Fibroblast of lung (primary cell): ENCODE measurements around the gene CDS2. TPM values are rescaled to one million over a fixed set of nuclear protein-coding genes. Genes with fewer than 3 reads are reported as not detected.

Experiments used
- DNase-seq, 2 donors: peaks; one replicate each; pipeline versions ENCODE4 v3.0.0 to v3.0.0-alpha.2; 2010; ENCODE audit warnings: low read depth in 2 of 2
- H2AFZ ChIP-seq: 2 replicates; pipeline ENCODE4 v1.5.1; 2012; ENCODE audit warnings: low read length, control low read depth, inconsistent platforms
- H3K27ac ChIP-seq: 2 replicates; pipeline ENCODE4 v1.5.1; 2011; ENCODE audit warnings: low read length, control low read depth; ENCODE audit not compliant: insufficient read depth
- H3K27me3 ChIP-seq: 2 replicates; pipeline ENCODE4 v1.5.1; 2011; ENCODE audit warnings: mild to moderate bottlenecking, low read length; ENCODE audit not compliant: control insufficient read depth, insufficient read depth
- H3K36me3 ChIP-seq: 2 replicates; pipeline ENCODE4 v1.5.1; 2011; ENCODE audit warnings: low read length; ENCODE audit not compliant: control insufficient read depth, insufficient read depth
- H3K4me1 ChIP-seq: 2 replicates; pipeline ENCODE4 v1.5.1; 2011; ENCODE audit warnings: low read length; ENCODE audit not compliant: control insufficient read depth, insufficient read depth; ENCODE audit errors: extremely low read depth
- H3K4me2 ChIP-seq: 2 replicates; pipeline ENCODE4 v1.5.1; 2011; ENCODE audit warnings: low read length, control low read depth; ENCODE audit not compliant: insufficient read depth; ENCODE audit errors: extremely low read depth
- H3K4me3 ChIP-seq, 4 experiments: fragments of 200-600 bp in 1 of 4; sonication (generic) in 1 of 4; replicated peaks in 1 of 4; 2 replicates each; pipeline ENCODE4 v1.5.1; 2011 to 2016; ENCODE audit warnings: low read length in 4 of 4, low read depth in 3 of 4, mild to moderate bottlenecking in 3 of 4, control low read depth in 2 of 4, inconsistent platforms in 1 of 4, mixed read lengths in 1 of 4; ENCODE audit not compliant: insufficient read depth in 1 of 4; ENCODE audit errors: control extremely low read depth in 1 of 4
- H3K79me2 ChIP-seq: 2 replicates; pipeline ENCODE4 v1.5.1; 2012; ENCODE audit warnings: mild to moderate bottlenecking, low read length, inconsistent platforms; ENCODE audit not compliant: control insufficient read depth, insufficient read depth
- H3K9ac ChIP-seq: 2 replicates; pipeline ENCODE4 v1.5.1; 2011; ENCODE audit warnings: mild to moderate bottlenecking, low read length, control low read depth; ENCODE audit not compliant: insufficient read depth
- H3K9me3 ChIP-seq: 2 replicates; pipeline ENCODE4 v1.5.1; 2012; ENCODE audit warnings: low read depth, low read length; ENCODE audit not compliant: control insufficient read depth, insufficient read depth
- H4K20me1 ChIP-seq: 2 replicates; pipeline ENCODE4 v1.5.1; 2011; ENCODE audit warnings: low read length; ENCODE audit not compliant: control insufficient read depth, insufficient read depth; ENCODE audit errors: extremely low read depth
- EZH2 ChIP-seq: IDR thresholded peaks from 2 replicates; pipeline ENCODE4 v1.5.1; 2012; ENCODE audit warnings: low read length, control low read depth, mild to moderate bottlenecking; ENCODE audit errors: missing control alignments
- polyA plus RNA-seq, 2 donors: library from polyadenylated mRNA; depleted of rRNA in 1 of 2; stranded (reverse) in 1 of 2; unstranded in 1 of 2; fragments of >200 nt; gene quantifications; 2 replicates each; pipeline ENCODE4 v1.2.1, GENCODE V29; 2011 to 2012; ENCODE audit warnings: missing spikeins in 1 of 2
- total RNA-seq: library from RNA; depleted of rRNA; stranded (reverse); fragments of >200 nt; gene quantifications from 2 replicates; pipeline ENCODE4 v1.2.1, GENCODE V29; 2014
- TF ChIP-seq, protein P1 (sequence below), 2 donors: IDR thresholded peaks in 1 of 2; conservative IDR thresholded peaks in 1 of 2; 1 replicate in 1 of 2; 2 replicates in 1 of 2; pipeline ENCODE4 v1.5.1; 2011 to 2012; ENCODE audit warnings: low read length in 2 of 2, control low read depth in 1 of 2, inconsistent platforms in 1 of 2, low read depth in 1 of 2, mild to moderate bottlenecking in 1 of 2

The CDS2 gene
- total and polyA plus RNA-seq, 2 donors (not counting 1 experiment from before 2014, with no cell fraction given), result 32.7 to 59.7 TPM

DNA sequence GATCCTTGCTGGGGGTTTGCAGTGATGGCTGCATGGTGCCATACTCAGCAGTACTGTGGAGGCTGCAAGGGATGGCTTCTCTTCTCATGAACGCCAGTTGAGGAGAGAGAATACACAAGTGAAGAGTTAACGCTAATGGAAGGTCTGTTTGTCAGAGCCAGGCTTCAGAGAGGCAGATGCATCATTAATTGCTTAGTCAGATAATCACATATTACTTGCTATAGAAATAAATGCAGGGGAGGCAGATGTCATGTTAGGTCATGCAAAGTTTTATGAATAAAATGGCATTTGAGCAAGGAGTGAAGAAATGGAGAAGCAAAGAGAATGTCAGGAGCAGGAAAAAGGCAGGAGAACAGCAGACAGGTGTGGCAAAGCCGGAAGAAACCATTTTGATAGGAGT, 51.2 kb downstream of the CDS2 start:
- H3K27ac ChIP-seq, result no peak overlapping the region
- no peak overlapping the region for H3K4me2 ChIP-seq
- H3K4me1 ChIP-seq, result peaks cover 6% of the 10 kb centered on the region
- H2AFZ ChIP-seq, result no peak overlapping the region
- peaks cover 2% of the 10 kb centered on the region for H3K79me2 ChIP-seq
- H3K36me3 ChIP-seq, result peaks cover 3% of the 10 kb centered on the region
- no peaks in the 10 kb centered on the region for H4K20me1 ChIP-seq
- no peaks in the 10 kb centered on the region for H3K27me3 ChIP-seq
- TF ChIP-seq EZH2, result no peak
- TF ChIP-seq, protein P1, sequence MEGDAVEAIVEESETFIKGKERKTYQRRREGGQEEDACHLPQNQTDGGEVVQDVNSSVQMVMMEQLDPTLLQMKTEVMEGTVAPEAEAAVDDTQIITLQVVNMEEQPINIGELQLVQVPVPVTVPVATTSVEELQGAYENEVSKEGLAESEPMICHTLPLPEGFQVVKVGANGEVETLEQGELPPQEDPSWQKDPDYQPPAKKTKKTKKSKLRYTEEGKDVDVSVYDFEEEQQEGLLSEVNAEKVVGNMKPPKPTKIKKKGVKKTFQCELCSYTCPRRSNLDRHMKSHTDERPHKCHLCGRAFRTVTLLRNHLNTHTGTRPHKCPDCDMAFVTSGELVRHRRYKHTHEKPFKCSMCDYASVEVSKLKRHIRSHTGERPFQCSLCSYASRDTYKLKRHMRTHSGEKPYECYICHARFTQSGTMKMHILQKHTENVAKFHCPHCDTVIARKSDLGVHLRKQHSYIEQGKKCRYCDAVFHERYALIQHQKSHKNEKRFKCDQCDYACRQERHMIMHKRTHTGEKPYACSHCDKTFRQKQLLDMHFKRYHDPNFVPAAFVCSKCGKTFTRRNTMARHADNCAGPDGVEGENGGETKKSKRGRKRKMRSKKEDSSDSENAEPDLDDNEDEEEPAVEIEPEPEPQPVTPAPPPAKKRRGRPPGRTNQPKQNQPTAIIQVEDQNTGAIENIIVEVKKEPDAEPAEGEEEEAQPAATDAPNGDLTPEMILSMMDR (conservative IDR thresholded peaks at IDR 0.05 in 1 of 2, IDR thresholded peaks at IDR 0.05 in 1 of 2; ENCODE audit: low read depth in 1 of 2, low read length in 2 of 2), result no peak
- H3K4me3 ChIP-seq, result no peak overlapping the region
- no peaks in the 10 kb centered on the region for H3K9me3 ChIP-seq
- no peak overlapping the region for H3K9ac ChIP-seq
- no peak for DNase-seq

DNA sequence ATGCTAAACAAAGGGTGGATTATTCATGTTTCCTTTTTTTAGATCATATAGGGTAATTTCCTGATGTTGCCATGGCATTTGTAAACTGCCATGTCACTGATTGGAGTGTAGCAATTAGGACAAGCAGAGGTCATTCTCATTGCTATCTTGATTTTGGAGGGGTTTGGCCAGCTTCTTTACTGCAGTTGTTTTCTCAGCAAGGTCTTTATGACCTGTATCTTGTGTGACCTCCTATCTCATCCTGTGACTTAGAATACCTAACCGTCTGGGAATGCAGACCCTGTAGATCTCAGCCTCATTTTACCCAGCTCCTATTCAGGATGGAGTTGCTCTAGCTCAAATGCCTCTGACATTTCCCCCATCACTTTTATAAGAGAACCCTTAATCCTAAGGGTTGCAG, 53.6 kb downstream of the CDS2 start:
- no peaks in the 10 kb centered on the region for H3K9me3 ChIP-seq
- no peaks in the 10 kb centered on the region for H3K79me2 ChIP-seq
- no peaks in the 10 kb centered on the region for H4K20me1 ChIP-seq
- H3K4me2 ChIP-seq, result no peak overlapping the region
- H3K36me3 ChIP-seq, result no peaks in the 10 kb centered on the region
- H3K9ac ChIP-seq, result no peak overlapping the region
- no peak overlapping the region for H3K27ac ChIP-seq
- no peak for DNase-seq
- H2AFZ ChIP-seq, result no peak overlapping the region
- no peak overlapping the region for H3K4me3 ChIP-seq
- TF ChIP-seq, protein P1 (conservative IDR thresholded peaks at IDR 0.05 in 1 of 2, IDR thresholded peaks at IDR 0.05 in 1 of 2; ENCODE audit: low read depth in 1 of 2, low read length in 2 of 2), result no peak
- peaks cover 6% of the 10 kb centered on the region for H3K4me1 ChIP-seq
- no peaks in the 10 kb centered on the region for H3K27me3 ChIP-seq

DNA sequence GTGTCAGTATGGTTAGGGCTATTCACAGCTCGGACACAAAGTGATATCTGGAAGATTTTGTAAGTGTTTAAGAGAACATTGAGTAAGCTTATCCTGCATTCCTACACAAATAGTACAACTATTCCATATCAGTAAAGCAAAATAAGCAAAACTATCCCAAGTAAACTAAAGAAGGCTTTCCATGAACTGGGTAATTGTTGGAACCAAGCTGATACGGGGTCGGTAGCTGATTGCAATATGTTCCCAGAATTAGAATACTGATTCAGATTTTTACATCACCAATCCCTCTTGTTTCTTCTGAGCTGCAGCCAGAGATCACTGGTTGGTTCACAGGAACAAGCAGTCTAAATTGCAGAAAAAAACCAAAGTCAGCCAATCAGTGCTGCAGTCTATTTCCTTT, 54.1 kb downstream of the CDS2 start:
- Histone ChIP-seq H3K9ac (no peak overlapping the region), H3K4me2 (no peak overlapping the region), H3K9me3 (no peaks in the 10 kb centered on the region), H2AFZ (no peak overlapping the region), H3K27me3 (no peaks in the 10 kb centered on the region), H3K4me1 (peaks cover 6% of the 10 kb centered on the region), H3K27ac (no peak overlapping the region), H3K79me2 (no peaks in the 10 kb centered on the region), H4K20me1 (no peaks in the 10 kb centered on the region), H3K4me3 (no peak overlapping the region), H3K36me3 (no peaks in the 10 kb centered on the region)
- no peak for TF ChIP-seq EZH2
- TF ChIP-seq, protein P1 (conservative IDR thresholded peaks at IDR 0.05 in 1 of 2, IDR thresholded peaks at IDR 0.05 in 1 of 2; ENCODE audit: low read depth in 1 of 2, low read length in 2 of 2), result no peak
- DNase-seq, result peak in 1 of 2 donors; percentile 9
